ENCODE data around the gene TMEM108.
"Not testable (repeated sequence)": the region's sequence is repeated elsewhere in the genome, so short reads cannot be mapped to it uniquely, and the experiment has no call there.

TMEM108 gene

DNA sequence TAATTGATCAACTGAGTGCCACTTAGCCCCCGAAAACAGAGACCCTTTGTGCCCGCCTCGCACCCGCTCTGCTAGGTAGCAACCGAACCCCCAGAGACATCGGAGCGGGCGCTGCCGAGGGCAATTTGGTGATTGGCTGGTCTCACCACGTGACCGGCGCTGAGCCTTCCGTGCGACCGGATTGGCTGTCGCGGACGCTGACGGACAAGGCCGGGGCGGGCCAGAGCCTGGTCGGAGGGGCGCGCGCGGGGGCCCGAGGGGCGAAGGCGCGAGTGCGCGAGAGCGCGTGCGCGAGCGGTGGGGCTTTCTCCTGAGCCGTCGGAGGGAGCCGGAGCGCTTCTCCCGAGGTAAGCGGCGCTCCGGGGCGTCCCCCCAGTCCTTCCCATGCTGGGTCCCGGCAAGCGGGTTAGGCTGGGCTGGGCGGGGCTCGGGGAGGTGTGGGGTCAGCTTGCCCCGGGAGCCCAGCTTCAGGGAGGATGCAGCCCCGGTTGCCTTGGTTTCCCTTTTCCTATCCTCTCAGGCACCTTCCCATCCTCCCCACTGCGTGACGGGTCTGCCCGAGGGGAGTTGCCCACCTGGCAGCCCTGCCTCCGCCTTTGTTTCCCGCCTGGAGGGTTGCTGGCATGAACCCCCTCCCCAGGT, at the start of gene TMEM108:
Gene TMEM108, plus strand, starts transcription at position 303 of the 642 bp plus-strand sequence.
- no peak for DNase-seq (ENCODE audit: low read depth in 2 of 2)

DNA sequence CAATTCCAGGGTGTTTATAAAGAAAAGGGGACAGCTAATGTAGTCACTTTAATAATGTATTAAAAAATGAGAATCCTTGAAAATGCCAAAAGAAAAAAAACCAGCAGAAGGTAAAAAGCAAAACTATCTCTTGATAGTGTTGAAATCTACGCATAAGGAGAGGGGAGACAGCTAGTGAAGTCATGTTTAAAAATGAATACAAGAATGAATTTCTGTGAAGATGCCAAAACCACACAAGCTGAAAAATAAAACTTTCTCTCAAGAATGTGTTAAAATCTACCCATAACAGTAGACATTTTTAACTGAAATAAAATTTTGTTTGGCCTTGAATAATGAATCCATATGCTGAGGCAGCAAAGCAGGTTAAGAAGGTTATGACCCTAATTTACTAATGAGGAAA, 42.2 kb upstream of the TMEM108 start:
- no peak for DNase-seq (ENCODE audit: low read depth in 2 of 2)

DNA sequence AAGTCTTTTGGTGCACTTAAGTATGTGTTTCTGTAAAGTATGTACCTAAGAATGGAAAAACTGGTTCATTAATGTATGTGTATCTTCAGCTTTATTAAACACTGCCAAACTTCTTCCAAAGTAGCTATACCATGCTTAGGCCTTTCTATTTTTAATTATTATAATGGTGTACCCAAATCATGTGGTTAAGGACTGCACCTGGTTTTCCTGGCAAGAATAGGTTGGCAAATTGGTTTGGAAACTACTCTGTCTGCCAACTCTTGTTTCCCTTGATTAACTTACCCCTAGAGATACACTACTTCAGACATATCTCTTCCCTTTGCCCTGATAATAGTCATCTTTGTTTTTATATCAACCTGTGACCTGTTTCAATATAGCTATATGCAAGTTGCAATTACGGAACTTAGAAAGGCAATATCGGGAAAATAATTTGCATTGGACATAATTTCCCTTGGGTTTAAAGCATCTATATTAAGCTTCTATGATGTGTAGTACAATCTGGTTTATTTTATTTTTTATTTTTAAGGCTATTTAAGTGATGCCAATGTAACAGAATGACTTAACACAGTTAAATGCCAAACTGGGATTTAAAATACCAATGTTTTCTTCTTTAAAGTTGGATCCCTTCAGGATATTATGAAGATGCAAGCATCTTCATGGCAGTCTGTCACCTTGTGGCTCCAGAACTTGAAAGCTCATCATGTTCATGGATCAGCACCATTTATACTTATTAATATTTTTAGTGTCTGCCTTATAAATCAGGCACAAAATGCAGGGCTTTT, 40.6 kb upstream of the TMEM108 start:
- no peak for DNase-seq (ENCODE audit: low read depth in 2 of 2)

DNA sequence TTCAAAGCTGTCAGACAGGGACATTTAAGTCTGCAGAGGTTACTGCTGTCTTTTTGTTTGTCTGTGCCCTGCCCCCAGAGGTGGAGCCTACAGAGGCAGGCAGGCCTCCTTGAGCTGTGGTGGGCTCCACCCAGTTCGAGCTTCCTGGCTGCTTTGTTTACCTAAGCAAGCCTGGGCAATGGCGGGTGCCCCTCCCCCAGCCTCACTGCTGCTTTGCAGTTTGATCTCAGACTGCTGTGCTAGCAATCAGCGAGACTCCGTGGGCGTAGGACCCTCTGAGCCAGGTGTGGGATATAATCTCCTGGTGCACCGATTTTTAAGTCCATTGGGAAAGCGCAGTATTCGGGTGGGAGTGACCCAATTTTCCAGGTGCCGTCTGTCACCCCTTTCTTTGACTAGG, 33.2 kb upstream of the TMEM108 start:
- not testable (repeated sequence) for DNase-seq (ENCODE audit: low read depth in 2 of 2)

DNA sequence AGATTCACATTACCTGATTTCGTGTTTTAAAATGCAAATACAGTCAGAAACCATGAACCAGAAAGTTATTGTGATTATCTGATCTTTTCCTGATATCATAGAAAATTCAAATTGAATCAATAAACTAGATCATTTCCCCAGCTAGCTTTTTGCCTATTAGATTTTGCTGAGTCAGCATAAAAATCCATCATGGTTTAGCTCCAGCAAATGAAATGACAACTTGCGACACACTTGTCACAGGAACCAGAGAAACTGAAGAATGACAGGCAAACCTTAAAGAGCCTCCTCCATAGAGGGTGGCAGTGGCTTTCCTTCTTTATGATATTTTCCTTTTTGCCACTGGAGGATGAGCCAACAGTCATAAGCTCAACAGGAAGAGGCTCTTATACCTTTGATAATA, 30.6 kb upstream of the TMEM108 start:
- DNase-seq (ENCODE audit: low read depth in 2 of 2): no peak

DNA sequence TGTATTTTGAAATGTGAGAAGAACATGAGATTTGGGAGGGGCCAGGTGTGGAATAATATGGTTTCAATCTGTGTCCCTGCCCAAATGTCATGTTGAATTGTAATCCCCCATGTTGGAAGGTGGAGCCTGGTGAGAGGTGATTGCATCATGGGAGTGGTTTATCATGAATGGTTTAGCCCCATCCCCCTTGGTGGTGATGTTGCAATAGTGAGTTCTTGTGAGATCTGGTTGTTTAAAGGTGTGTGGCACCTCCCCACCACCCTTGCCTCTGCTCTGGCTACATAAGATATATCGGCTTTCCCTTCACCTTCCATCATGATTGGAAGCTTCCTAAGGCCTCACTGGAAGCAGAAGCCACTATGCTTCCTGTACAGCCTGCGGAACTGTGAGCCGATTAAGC, 23.9 kb upstream of the TMEM108 start:
- no peak for DNase-seq (ENCODE audit: low read depth in 2 of 2)

DNA sequence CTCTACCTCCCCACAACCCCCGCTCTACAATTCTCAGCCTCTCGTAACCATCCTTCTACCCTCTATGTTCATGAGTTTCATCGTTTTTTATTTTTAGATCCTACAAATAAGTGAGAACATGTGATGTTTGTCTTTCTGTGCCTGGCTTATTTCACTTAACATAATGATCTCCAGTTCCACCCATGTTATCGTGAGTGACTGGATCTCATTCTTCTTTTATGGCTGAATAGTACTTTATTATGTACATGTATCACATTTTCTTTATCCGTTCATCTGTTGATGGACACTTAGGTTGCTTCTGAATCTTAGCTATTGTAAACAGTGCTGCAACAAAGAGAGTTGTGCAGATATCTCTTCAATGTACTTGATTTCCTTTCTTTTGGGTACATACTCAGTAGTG, 22.6 kb upstream of the TMEM108 start:
- not testable (repeated sequence) for DNase-seq (ENCODE audit: low read depth in 2 of 2)

DNA sequence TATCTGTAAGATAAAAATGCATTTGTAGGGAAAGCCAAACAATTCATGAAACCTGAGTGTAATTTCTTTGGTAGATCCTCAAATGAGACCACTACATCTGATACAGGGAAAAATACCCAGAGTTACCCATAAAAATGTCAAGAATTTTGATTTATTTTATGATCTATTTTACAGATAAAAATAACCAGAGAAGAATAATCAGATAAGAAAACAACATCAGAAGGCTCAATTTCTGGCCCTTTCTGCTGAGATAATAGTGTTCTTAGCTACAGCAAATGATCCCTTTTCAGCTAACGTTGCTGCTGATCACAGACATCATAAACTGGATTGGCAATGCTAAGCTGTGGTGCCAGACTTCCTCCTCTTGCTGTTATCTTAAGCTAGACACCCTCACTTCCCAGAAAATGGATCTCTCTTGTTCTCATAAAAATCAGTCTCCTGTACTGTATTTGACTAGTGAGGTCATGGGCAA, 21.3 kb upstream of the TMEM108 start:
- DNase-seq (ENCODE audit: low read depth in 2 of 2): no peak

DNA sequence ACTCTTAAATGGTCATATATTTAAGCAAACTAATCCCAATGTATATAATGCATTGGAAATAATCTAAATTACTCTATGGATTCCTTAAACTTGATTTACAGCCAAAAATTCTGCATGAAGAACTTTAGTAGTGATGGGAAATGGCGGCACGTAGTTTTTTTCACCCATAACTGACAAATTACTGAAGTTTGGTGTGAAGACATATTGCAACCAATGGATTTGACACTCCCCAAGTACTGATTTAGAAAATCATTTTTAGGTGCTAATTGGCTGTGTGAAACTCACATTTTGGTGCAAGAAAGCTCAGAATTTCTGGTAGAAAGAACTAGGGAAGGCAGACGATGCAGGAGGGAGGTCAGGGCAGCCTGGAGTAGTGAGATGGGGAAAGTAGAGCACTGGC, 19.3 kb upstream of the TMEM108 start:
- no peak for DNase-seq (ENCODE audit: low read depth in 2 of 2)

DNA sequence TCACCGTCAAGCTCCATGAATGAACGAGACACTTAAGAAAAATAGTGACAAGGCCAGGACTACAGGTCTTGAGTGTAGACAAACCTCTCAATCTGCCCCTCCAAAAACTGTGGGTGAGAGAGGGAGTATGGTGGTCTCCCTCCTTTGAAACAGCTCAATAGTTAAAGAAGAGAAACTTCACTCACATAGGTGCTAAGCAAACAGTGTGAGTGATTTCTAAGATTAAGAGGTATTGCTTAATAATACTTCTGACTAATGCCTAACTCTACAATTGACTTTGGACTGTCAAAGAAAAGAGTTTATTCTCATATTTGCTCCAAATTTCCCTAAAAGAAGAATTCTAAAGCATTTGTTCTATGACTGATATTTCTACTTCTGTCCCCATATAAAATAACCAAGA, 17.0 kb upstream of the TMEM108 start:
- DNase-seq (ENCODE audit: low read depth in 2 of 2): no peak

DNA sequence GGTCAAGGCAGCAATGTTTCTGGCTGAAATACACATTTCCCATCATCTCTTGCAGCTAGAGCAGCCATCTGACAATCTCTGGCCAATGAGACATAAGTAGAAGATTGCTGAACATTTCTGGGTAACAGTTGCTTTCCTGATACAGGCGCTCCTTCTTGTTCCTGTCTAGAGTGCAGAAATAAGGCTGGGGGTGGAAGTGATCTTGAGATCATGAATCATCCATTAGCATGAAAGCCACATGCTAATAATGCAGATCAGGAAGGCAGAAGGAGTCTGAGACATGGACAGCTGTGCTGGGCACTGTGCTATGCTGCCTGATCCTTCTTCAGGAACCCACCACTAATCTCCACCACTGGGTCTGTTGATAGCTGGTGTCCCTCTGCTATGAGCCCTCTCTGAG, 14.8 kb upstream of the TMEM108 start:
- DNase-seq (ENCODE audit: low read depth in 2 of 2): no peak

DNA sequence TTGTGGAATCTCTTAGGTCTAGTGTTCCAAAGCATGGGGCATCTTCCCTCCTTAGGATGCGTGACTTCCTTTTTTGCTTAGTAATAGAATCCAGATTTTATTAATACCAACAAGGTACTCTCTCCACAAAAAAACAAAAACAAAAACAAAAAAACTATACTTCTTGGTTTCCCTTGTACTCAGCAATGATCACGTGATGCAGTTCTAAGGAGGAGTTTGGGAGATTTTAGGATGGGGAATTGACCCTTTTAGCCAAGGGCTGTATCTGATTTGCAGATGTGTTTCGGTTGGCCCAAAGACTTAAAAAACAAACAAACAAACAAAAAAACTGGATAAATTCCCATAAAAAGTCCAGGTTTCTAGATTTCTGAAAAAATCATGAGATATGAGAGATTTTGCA, 12.6 kb upstream of the TMEM108 start:
- no peak for DNase-seq (ENCODE audit: low read depth in 2 of 2)

DNA sequence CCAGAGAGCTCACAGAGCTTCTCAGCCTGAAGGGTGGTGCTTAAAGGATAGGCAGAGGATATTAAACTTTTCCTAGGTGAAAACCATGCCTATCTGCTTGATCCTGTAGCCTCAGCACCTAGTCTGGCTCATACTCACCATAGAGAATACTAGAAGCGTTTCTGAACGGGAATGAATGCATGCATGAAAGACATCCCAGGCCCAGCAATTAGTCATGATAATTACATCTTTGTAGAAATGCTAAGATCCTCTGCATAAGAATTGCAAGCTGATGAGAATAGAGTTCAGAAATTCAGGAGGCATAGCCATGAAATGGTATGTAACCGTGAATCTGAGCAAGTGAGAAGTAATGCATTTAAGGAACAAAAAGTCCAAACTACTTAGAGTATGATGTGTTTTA, 5.9 kb upstream of the TMEM108 start:
- no peak for DNase-seq (ENCODE audit: low read depth in 2 of 2)

DNA sequence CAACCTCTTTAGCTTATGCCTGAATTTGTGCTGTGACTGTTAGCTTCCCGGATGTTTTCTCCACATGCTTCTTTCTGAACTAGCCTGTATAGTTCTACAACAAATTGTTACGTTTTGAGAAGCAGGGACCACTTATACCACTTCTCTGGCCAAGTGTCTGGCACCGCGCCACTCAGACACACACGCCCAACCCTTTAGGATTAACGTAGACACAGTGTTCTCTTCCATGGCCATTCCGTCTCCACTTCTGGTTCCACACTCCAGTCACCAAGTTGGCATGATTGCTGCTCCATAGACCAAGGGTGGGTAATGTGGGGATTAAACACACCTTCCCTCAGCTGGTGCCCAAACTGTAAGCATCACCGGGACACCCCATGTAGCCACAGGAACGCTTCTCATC, 755 bp upstream of the TMEM108 start:
- no peak for DNase-seq (ENCODE audit: low read depth in 2 of 2)

DNA sequence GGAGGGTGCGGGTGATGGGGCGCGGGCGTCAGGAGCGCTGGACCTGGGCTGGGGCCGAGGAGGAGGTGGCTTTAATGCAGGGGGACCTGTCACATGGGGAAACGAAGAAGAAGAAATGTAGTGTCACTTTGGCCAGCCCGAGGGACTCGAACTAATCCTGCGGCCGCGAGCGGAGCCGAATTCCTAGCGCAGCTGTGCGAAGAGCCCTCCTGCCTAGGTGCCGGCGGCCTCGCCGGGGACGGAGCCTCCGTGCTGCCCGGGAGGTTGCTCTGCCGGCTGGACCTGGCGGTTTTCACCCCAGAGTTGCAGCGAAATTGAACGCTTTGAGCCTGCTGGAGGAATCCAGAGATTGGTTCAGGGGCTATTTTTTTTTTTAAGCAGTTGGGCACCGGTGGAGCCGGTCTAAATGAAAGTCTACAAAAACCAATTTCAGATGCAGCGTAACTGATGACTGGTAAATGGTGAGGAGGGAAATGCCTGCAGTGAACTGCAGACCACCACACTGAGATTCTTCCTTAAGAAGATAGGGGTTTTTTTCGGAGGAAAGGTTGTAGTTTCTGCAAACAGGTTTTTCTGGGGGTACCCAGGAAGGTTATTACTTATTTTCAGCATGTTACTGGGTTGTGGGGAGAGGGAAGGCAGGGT, 662 bp downstream of the TMEM108 start:
- DNase-seq (ENCODE audit: low read depth in 2 of 2): no peak

DNA sequence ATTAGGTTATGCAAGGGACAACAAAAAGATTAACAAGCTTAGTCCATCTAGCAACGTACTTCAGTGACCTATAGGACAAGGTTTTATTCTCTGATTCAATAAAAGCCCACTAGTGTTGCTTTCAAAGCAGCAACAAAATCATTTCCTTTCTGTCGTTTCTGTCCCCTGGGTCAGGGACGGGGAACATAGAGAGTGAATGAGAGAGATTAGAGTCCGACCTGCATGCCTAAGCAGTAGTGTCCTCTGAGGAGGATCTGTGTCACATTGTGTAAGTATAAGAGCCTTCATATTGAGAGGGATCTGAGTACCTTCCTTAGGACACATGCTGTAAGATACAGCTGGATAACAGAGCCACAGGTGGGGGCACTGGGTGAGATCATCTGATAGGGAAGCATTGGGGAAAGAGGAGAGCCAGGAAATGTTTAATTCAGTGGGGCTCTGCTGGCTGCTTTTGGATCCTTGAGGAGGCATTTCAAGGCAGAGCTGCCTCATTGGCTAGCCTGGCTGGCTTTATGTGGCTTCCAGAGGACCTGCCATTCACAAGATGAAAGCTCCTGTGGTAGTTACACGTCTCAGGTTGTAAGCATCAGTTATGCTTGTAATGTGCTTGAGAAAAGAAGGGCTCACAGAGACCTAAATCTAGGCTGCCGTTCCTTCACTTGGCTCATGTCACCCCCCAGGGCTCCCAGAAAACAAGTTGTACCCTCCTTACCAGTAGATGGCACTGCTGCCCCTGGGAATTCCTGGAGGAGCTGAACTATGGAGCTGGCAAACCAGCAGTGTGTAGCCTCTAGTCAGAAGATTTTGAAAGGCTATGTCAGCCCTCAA, 2.7 kb downstream of the TMEM108 start:
- DNase-seq (ENCODE audit: low read depth in 2 of 2): no peak

DNA sequence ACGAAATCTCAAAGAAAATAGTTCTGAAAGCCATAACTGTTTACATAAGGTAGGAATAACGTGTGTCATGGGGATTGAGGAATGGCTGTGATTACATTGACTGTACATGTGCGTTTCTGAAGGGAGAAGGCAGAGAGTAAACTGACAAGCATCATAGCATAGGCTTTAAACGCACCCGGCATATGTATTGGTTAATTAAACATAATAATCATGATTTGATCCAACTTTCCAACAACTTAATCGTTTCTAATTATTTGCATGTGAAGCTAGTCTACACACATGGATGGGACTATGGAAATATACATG, 3.3 kb downstream of the TMEM108 start:
- DNase-seq (ENCODE audit: low read depth in 2 of 2): no peak

DNA sequence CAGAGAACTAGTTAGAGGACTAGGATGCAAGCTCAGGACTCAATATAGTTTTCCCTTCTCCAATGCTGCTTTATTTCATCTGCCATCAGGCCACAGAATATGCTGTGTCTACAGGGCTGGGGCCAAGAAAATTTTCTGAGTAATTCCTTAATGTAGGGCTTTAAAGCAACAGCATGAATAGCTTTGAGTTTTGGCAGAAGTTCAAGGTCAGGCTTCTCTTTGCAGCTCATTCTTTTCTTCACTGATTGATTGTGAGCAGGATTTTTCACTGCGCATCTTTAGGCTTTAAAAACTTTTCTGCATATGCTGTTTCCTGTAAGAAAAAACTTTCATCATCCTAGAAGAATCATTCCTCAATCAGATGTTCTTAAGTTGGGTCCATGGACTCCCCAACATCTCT, 4.6 kb downstream of the TMEM108 start:
- DNase-seq (ENCODE audit: low read depth in 2 of 2): no peak

DNA sequence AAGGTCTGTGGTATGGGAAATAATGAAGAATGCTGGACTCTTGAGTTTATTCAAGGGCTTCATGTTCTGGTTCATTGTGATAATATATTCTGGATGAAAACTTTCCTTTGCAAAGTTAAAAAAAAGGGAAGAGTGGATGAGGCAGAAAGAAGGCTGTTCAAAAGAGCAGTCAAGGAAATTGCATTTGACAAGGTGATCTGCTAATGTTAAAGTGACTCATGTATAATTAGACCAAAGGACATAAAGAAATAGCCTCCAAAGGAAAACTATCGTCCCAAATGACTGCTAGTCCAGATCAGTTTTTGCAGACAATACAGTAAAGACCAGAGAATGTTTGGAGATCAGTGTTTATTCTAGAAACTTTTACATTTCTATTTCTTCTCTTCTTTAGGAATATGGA, 9.8 kb downstream of the TMEM108 start:
- no peak for DNase-seq (ENCODE audit: low read depth in 2 of 2)

DNA sequence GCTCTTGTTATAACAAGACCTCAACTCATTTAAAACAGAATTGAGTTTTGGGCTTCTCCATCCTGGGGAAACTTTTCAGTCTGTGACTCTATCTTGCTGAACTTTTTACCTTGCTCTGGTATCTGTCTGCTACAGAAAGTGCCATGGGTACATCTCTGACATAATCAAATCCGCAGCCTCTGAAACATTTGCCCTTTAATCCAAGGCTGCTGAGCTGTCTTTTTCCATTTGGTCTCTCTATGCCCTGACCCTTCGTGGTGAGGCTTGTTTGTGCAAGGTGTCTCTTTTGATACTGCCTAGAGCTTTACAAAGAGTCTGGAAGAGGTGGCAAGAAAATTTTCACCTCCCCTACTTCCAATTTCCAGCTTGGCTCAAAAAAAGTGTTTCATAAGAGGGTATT, 11.3 kb downstream of the TMEM108 start:
- no peak for DNase-seq (ENCODE audit: low read depth in 2 of 2)

DNA sequence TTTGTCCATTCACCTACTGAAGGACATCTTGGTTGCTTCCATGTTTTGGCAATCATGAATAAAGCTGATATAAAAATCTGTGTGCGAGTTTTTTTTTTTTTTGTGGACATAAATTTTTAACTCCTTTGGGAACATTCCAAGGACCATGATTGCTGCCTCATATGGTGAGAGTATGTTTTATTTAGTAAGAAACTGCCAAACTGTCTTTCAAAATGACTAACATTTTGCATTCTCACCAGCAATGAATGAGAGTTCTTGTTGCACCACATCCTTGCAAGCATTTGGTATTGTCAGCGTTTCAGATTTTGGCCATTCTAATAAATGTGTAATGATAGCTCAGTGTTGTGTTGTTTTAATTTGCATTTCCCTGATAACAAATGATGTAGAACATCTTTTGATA, 12.7 kb downstream of the TMEM108 start:
- no peak for DNase-seq (ENCODE audit: low read depth in 2 of 2)

DNA sequence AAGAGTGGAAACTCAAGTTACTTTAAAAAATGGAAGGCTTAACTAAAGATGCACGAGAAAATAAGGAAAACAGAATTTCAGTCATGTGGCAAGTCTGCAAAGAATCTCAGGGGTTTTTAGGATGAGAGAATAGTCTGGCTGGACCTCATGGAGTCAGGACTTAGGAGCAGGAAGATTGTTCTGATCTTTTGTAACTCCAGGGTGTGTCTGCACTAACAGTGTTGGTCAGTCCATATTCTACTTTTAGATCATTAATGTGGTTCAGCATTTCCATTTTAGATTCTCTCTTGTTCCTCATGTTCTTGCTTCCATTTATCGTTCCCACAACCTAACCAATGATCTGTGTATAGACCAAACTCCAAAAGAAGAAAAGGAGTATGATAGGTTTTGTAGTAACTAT, 15.3 kb downstream of the TMEM108 start:
- DNase-seq (ENCODE audit: low read depth in 2 of 2): no peak
